CD4-positive, alpha-beta memory T cell (primary cell): Measurements from ENCODE around the gene UMAD1. TPM values are rescaled to one million over a fixed set of nuclear protein-coding genes. Genes with fewer than 3 reads are reported as not detected.

Experiments
- CTCF ChIA-PET: fragments of 350-600 bp; sonication (Branson Sonifier 250); formaldehyde crosslinking; loops from one replicate; lab custom pipeline; 2021; ENCODE audit warnings: inconsistent platforms; ENCODE audit not compliant: partially characterized antibody; lab: Charles Lee
- POLR2A ChIA-PET: fragments of 350-600 bp; sonication (Branson Sonifier 250); formaldehyde crosslinking; loops from one replicate; lab custom pipeline; 2021; ENCODE audit not compliant: partially characterized antibody; lab: Charles Lee
- DNase-seq, 5 donors: peaks; one replicate each; pipeline versions ENCODE4 v3.0.0 to v3.0.0-alpha.2; 2020 to 2022; ENCODE audit warnings: mixed read lengths in 1 of 5
- H3K27ac ChIP-seq: one replicate; pipeline ENCODE4 v1.7.0; 2013; ENCODE audit warnings: low read depth, low read length
- H3K27me3 ChIP-seq: 2 replicates; pipeline ENCODE4 v1.7.0; 2013; ENCODE audit warnings: mild to moderate bottlenecking, low read length, moderate library complexity; ENCODE audit not compliant: insufficient read depth
- H3K36me3 ChIP-seq: 2 replicates; pipeline ENCODE4 v1.7.0; 2013; ENCODE audit warnings: mild to moderate bottlenecking, low read length, moderate library complexity; ENCODE audit not compliant: insufficient read depth
- H3K4me1 ChIP-seq: 2 replicates; pipeline ENCODE4 v1.7.0; 2013; ENCODE audit warnings: mild to moderate bottlenecking, low read length, moderate library complexity; ENCODE audit not compliant: insufficient read depth
- H3K4me3 ChIP-seq, 2 donors: one replicate each; pipeline ENCODE4 v1.7.0; 2013; ENCODE audit warnings: low read length in 2 of 2, mild to moderate bottlenecking in 1 of 2
- H3K9me3 ChIP-seq, 2 donors: one replicate each; pipeline ENCODE4 v1.7.0; 2013; ENCODE audit warnings: low read length in 2 of 2, control low read depth in 1 of 2; ENCODE audit not compliant: control insufficient read depth in 1 of 2
- H3K27ac Mint-ChIP-seq, 7 donors: one replicate each; pipeline ENCODE4 v1.8.0; 2020 to 2021; ENCODE audit warnings: mixed read lengths in 7 of 7, mild to moderate bottlenecking in 6 of 7, inconsistent platforms in 3 of 7, moderate library complexity in 3 of 7
- H3K27me3 Mint-ChIP-seq, 2 donors: one replicate each; pipeline ENCODE4 v1.8.0; 2020 to 2021; ENCODE audit warnings: mixed read lengths in 2 of 2
- H3K36me3 Mint-ChIP-seq, 2 donors: one replicate each; pipeline ENCODE4 v1.8.0; 2020 to 2021; ENCODE audit warnings: mixed read lengths in 2 of 2, inconsistent platforms in 1 of 2, mild to moderate bottlenecking in 1 of 2
- H3K4me1 Mint-ChIP-seq, 4 donors: one replicate each; pipeline ENCODE4 v1.8.0; 2020 to 2021; ENCODE audit warnings: mixed read lengths in 4 of 4, mild to moderate bottlenecking in 1 of 4
- H3K4me3 Mint-ChIP-seq, 8 donors: one replicate each; pipeline ENCODE4 v1.8.0; 2020 to 2021; ENCODE audit warnings: mixed read lengths in 8 of 8, mild to moderate bottlenecking in 7 of 8, moderate library complexity in 6 of 8, inconsistent platforms in 3 of 8
- H3K9me3 Mint-ChIP-seq, 8 donors: one replicate each; pipeline ENCODE4 v1.8.0; 2020 to 2021; ENCODE audit warnings: mixed read lengths in 8 of 8, mild to moderate bottlenecking in 5 of 8, inconsistent platforms in 3 of 8, moderate library complexity in 1 of 8
- intact Hi-C: fragments of 100-400 bp; cut with micrococcal nuclease; formaldehyde crosslinking; loops from one replicate; pipeline ENCODE4 v1.15.1; 2023
- polyA plus RNA-seq, 2 donors: library from polyadenylated mRNA; unstranded; fragments of 300-500 nt; fragmentation: Illumina TruSeq; gene quantifications; one replicate each; pipeline ENCODE4 v1.2.3, GENCODE V29; 2021
- total RNA-seq, 2 experiments: library from RNA; stranded (reverse); gene quantifications; one replicate each; pipeline ENCODE4 v1.2.3, GENCODE V29; 2021

The UMAD1 gene
- total and polyA plus RNA-seq, 4 experiments from 2014 or later, result 23.5 to 36.7 (median 27.6) TPM

DNA sequence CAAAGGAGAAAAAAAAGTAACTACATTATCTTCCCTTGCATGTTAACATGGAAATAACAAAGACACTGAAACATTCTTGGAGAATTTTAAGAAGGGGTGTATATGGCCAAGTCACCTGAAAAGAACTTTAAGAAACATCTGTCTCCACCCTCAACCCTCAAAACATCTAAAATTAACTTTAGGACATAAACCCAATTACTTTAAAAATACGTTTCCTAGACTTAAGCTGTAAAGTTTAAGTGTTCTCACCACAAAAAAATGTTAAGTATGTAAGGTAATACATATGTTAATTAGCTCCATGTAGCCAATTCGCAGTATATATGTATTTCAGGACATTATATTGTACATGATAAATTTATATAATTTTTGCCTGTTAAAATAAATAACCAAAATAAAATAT is 257.0 kb downstream of the UMAD1 start:
- H3K9me3 Mint-ChIP-seq, result no peaks in the 10 kb centered on the region
- Histone ChIP-seq H3K27me3 (no peaks in the 10 kb centered on the region), H3K9me3 (no peaks in the 10 kb centered on the region), H3K4me1 (no peaks in the 10 kb centered on the region), H3K36me3 (no peaks in the 10 kb centered on the region), H3K4me3 (no peak overlapping the region), H3K27ac (no peak overlapping the region)
- ChIA-PET CTCF (no interaction called here), POLR2A (no interaction called here)
- no peaks in the 10 kb centered on the region for H3K4me1 Mint-ChIP-seq
- intact Hi-C loops, result no loop called here
- H3K27me3 Mint-ChIP-seq, result no peaks in the 10 kb centered on the region
- no peak overlapping the region for H3K27ac Mint-ChIP-seq
- DNase-seq, result no peak
- H3K4me3 Mint-ChIP-seq, result no peak overlapping the region
- H3K36me3 Mint-ChIP-seq, result peaks cover 1 to 13% of the 10 kb centered on the region in 2 donors

DNA sequence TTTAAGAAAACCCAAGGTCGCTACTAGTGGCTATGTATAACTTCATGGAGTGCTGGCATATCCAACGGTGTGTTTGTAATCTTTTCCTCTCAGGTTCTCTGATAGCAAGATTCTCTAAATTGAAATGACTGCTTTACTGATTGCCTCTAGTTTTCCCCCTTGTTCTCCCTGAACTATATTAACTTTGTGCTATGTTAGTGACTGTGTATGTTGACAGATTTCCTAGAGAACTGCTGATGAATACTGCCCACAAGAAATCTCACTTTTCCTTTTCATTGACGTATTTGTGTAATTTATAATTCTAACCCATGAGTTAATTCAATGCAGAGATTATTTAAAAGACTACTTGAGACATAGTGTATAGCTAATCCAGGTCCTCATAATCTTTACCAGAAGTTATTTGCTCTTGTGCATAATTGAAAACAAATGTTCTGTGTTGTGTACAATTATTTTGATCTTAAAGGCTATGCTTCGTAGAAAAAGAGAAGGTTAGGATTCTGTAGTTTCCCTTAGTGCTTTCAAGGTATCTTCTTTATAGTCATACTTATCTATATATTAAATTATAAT is 257.5 kb downstream of the UMAD1 start:
- Histone ChIP-seq H3K27ac (no peak overlapping the region), H3K9me3 (no peaks in the 10 kb centered on the region), H3K27me3 (no peaks in the 10 kb centered on the region), H3K36me3 (no peaks in the 10 kb centered on the region), H3K4me3 (no peak overlapping the region), H3K4me1 (no peaks in the 10 kb centered on the region)
- intact Hi-C loops, result no loop called here
- Mint-ChIP-seq H3K27ac (no peak overlapping the region), H3K9me3 (no peaks in the 10 kb centered on the region), H3K36me3 (peaks cover 1 to 13% of the 10 kb centered on the region in 2 donors), H3K4me3 (no peak overlapping the region), H3K4me1 (peaks cover 0 to 3% (median 0%) of the 10 kb centered on the region in 4 donors), H3K27me3 (no peaks in the 10 kb centered on the region)
- POLR2A ChIA-PET, result no interaction called here
- no peak for DNase-seq
- CTCF ChIA-PET, result no interaction called here

DNA sequence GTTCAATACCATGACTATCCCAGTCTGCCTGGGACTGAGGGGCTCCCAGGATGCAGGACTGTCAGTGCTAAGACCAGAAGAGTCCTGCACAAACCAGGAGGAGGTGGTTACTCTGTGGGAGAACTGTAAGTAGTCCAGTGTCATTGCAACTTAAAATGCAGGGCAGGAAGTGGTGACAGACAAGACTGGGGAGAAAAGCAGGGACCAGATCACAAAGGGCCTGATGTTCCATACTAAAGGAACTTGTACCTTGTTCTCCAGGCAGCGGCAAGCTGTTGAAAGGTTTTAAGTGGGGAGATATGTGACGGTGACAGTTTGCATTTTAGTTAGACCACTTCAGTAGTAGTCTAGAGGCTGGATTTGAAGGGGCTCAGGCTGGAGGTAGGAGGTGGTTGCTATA is 262.3 kb downstream of the UMAD1 start:
- H3K9me3 ChIP-seq, result no peaks in the 10 kb centered on the region
- Mint-ChIP-seq H3K27ac (peak overlapping the region in 2 of 7 donors; percentile 11 to 36), H3K27me3 (no peaks in the 10 kb centered on the region), H3K9me3 (peaks cover 0 to 2% (median 0%) of the 10 kb centered on the region in 8 donors), H3K4me1 (peaks cover 0 to 5% (median 0%) of the 10 kb centered on the region in 4 donors), H3K4me3 (no peak overlapping the region), H3K36me3 (peaks cover 0 to 12% of the 10 kb centered on the region in 2 donors)
- H3K27me3 ChIP-seq, result no peaks in the 10 kb centered on the region
- DNase-seq, result no peak
- H3K4me3 ChIP-seq, result no peak overlapping the region
- no peak overlapping the region for H3K27ac ChIP-seq
- H3K4me1 ChIP-seq, result no peaks in the 10 kb centered on the region
- ChIA-PET CTCF (no interaction called here), POLR2A (no interaction called here)
- intact Hi-C loops, result no loop called here
- H3K36me3 ChIP-seq, result no peaks in the 10 kb centered on the region

DNA sequence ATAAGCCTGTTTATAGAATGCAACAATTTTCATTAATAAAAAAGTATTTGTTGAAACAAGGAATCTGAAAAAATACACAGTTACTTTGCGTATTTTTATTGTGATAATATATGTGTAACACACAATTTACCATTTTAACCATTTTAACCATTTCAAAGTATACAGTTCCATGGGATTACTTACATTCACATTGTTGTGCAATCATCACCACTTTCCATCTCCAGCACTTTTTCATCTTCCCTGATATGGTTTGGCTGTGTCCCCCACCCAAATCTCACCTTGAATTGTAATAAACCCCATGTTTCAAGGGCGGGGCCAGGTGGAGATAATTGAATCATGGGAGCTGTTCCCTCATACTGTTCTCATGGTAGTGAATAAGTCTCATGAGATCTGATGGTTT is 266.8 kb downstream of the UMAD1 start:
- Histone ChIP-seq H3K36me3 (no peaks in the 10 kb centered on the region), H3K9me3 (no peaks in the 10 kb centered on the region), H3K4me1 (no peaks in the 10 kb centered on the region), H3K27ac (no peak overlapping the region), H3K4me3 (no peak overlapping the region), H3K27me3 (no peaks in the 10 kb centered on the region)
- H3K27me3 Mint-ChIP-seq, result no peaks in the 10 kb centered on the region
- peaks cover 0 to 5% (median 0%) of the 10 kb centered on the region in 4 donors for H3K4me1 Mint-ChIP-seq
- intact Hi-C loops, result no loop called here
- H3K9me3 Mint-ChIP-seq, result peaks cover 0 to 2% (median 0%) of the 10 kb centered on the region in 8 donors
- ChIA-PET CTCF (interaction anchor here (1.2 kb wide), 1 partner anchor 128 kb away, joined by 3 read pairs; no protein-coding TSS in a partner anchor), POLR2A (no interaction called here)
- no peak overlapping the region for H3K4me3 Mint-ChIP-seq
- H3K27ac Mint-ChIP-seq, result no peak overlapping the region
- peaks cover 0 to 4% of the 10 kb centered on the region in 2 donors for H3K36me3 Mint-ChIP-seq
- DNase-seq, result no peak

DNA sequence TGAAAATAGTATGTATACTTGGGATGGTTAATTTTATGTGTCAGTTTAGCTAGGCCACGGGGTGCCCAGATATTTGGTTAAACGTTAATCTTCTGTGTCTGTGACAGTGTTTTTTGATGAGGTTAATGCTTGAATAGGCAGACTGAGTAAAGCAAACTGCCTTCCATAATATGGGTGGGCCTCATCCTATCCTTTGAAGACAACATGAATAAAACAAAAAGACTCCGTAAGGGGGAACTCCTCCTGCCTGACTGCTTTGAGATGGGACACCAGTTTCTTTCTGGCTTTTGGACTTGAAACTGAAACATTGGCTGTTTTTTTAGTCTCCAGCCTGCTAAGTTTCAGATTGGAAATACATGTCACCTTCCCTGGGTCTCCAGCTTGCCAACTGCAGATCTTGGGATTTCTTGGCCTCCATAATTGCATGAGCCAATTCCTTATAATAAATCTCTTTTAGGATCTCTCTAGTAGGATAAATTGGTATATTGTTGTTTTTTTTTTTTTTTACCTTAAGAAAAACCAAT is 268.1 kb downstream of the UMAD1 start:
- no peak overlapping the region for H3K4me3 ChIP-seq
- ChIA-PET CTCF (interaction anchor here (1.2 kb wide), 1 partner anchor 127 kb away, joined by 3 read pairs; no protein-coding TSS in a partner anchor), POLR2A (no interaction called here)
- H3K4me3 Mint-ChIP-seq, result no peak overlapping the region
- no peak for DNase-seq
- peaks cover 0 to 4% of the 10 kb centered on the region in 2 donors for H3K36me3 Mint-ChIP-seq
- intact Hi-C loops, result no loop called here
- no peaks in the 10 kb centered on the region for H3K27me3 Mint-ChIP-seq
- H3K27me3 ChIP-seq, result no peaks in the 10 kb centered on the region
- no peaks in the 10 kb centered on the region for H3K36me3 ChIP-seq
- no peaks in the 10 kb centered on the region for H3K4me1 Mint-ChIP-seq
- H3K9me3 ChIP-seq, result no peaks in the 10 kb centered on the region
- no peak overlapping the region for H3K27ac ChIP-seq
- H3K4me1 ChIP-seq, result no peaks in the 10 kb centered on the region
- peaks cover 0 to 2% (median 0%) of the 10 kb centered on the region in 8 donors for H3K9me3 Mint-ChIP-seq
- H3K27ac Mint-ChIP-seq, result no peak overlapping the region

DNA sequence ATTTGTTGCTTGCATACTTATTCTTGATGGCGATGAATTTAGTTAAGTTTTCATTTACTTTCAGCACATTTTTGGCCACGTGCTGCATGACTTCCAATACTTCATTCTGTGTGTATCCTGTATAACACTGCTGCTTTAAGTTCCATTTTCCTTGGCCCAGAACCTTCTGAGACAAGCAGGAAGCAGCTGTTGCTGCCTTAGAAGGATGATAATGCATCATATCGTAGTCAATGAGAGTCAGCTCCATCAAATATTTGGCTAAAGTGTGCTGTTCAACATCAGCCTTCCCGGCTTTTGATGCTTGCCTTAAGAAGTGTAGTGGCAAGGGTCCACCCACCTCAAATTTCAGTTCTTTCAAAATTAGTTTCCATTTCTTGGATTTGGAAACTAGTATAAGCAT is 268.8 kb downstream of the UMAD1 start:
- no peak overlapping the region for H3K4me3 Mint-ChIP-seq
- peaks cover 0 to 2% (median 0%) of the 10 kb centered on the region in 8 donors for H3K9me3 Mint-ChIP-seq
- H3K36me3 ChIP-seq, result no peaks in the 10 kb centered on the region
- no peak for DNase-seq
- no peaks in the 10 kb centered on the region for H3K4me1 Mint-ChIP-seq
- H3K27ac Mint-ChIP-seq, result no peak overlapping the region
- no peaks in the 10 kb centered on the region for H3K9me3 ChIP-seq
- H3K4me3 ChIP-seq, result no peak overlapping the region
- no peak overlapping the region for H3K27ac ChIP-seq
- POLR2A ChIA-PET, result no interaction called here
- peaks cover 0 to 4% of the 10 kb centered on the region in 2 donors for H3K36me3 Mint-ChIP-seq
- H3K27me3 Mint-ChIP-seq, result no peaks in the 10 kb centered on the region
- CTCF ChIA-PET, result interaction anchor here (1.5 kb wide), 1 partner anchor 8 kb away, joined by 3 read pairs; no protein-coding TSS in a partner anchor
- intact Hi-C loops, result no loop called here
- H3K27me3 ChIP-seq, result no peaks in the 10 kb centered on the region
- no peaks in the 10 kb centered on the region for H3K4me1 ChIP-seq

DNA sequence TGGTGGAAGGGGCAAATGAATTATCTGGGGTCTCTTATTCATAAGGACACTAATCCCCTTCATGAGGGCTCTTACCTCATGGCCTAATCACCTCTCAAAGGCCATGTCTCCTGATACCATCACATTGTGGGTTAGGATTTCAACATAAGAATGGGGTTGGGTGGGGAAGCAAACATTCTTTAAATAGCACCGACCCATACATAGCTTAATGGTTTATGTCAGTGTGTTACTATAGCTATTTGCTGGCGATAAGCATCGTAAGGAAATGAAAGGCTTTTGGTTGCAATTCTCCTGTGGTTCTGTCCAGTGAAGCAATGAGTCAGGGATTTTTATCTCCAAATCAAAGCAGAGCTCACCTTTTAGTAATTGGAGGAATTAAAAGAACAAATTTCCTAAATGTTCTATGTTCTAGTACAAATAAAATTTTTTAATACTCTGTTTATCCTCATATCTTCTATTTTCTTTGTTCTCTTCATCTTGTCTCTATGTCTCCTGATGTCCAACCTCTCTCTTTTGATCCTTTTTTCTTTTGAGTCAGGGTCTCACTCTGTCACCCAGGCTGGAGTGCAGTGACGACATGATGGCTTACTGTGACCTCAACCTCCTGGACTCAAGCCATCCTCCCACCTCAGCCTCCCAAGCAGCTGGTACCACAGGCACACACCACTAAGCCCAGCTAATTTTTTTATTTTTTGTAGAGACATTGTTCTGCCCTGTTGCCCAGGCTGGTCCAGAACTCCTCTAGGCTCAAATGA is 271.0 kb downstream of the UMAD1 start:
- Mint-ChIP-seq H3K27me3 (no peaks in the 10 kb centered on the region), H3K27ac (no peak overlapping the region), H3K9me3 (peaks cover 0 to 2% (median 0%) of the 10 kb centered on the region in 8 donors), H3K36me3 (peaks cover 0 to 12% of the 10 kb centered on the region in 2 donors), H3K4me1 (peaks cover 0 to 2% (median 0%) of the 10 kb centered on the region in 4 donors), H3K4me3 (no peak overlapping the region)
- Histone ChIP-seq H3K9me3 (no peaks in the 10 kb centered on the region), H3K27me3 (no peaks in the 10 kb centered on the region), H3K4me1 (no peaks in the 10 kb centered on the region), H3K36me3 (no peaks in the 10 kb centered on the region), H3K4me3 (no peak overlapping the region), H3K27ac (no peak overlapping the region)
- no peak for DNase-seq
- ChIA-PET CTCF (no interaction called here), POLR2A (no interaction called here)
- intact Hi-C loops, result no loop called here
